Loucy (cell line): ENCODE results near the gene PSMD2.

Source experiments
- H2AFZ ChIP-seq: fragments of 200-600 bp; sonication (generic); 2 replicates; pipeline ENCODE4 v1.6.0; 2016; ENCODE audit warnings: antibody characterized with exemption, mild to moderate bottlenecking, low read length, moderate library complexity
- H3F3A ChIP-seq: fragments of 200-600 bp; 2 replicates; pipeline ENCODE4 v1.6.0; 2016; ENCODE audit warnings: antibody characterized with exemption, low read depth, mild to moderate bottlenecking
- H3K27me3 ChIP-seq: fragments of 200-600 bp; sonication (generic); 2 replicates; pipeline ENCODE4 v1.6.1; 2014; ENCODE audit warnings: low read length, mild to moderate bottlenecking; ENCODE audit not compliant: insufficient read depth, poor library complexity, severe bottlenecking
- H3K36me3 ChIP-seq: fragments of 200-600 bp; sonication (generic); 2 replicates; pipeline ENCODE4 v1.6.1; 2016; ENCODE audit warnings: low read length; ENCODE audit not compliant: insufficient read depth
- H3K4me1 ChIP-seq: fragments of 200-600 bp; sonication (generic); 2 replicates; pipeline ENCODE4 v1.5.1; 2014; ENCODE audit warnings: low read length, mild to moderate bottlenecking; ENCODE audit not compliant: insufficient read depth, poor library complexity, severe bottlenecking
- H3K4me2 ChIP-seq: fragments of 200-600 bp; sonication (generic); 2 replicates; pipeline ENCODE4 v1.6.0; 2014; ENCODE audit warnings: antibody characterized with exemption, low read length, low read depth, mild to moderate bottlenecking; ENCODE audit not compliant: poor library complexity, severe bottlenecking
- H3K4me3 ChIP-seq: fragments of 200-600 bp; sonication (generic); 2 replicates; pipeline ENCODE4 v1.5.1; 2014; ENCODE audit warnings: low read length, mild to moderate bottlenecking, mixed read lengths; ENCODE audit not compliant: poor library complexity, severe bottlenecking
- H3K79me2 ChIP-seq: fragments of 200-600 bp; sonication (generic); 2 replicates; pipeline ENCODE4 v1.6.1; 2014; ENCODE audit warnings: low read length; ENCODE audit not compliant: insufficient read depth
- H3K9ac ChIP-seq: fragments of 200-600 bp; sonication (generic); 2 replicates; pipeline ENCODE4 v1.6.0; 2014; ENCODE audit warnings: mild to moderate bottlenecking, low read depth, low read length, moderate library complexity; ENCODE audit not compliant: poor library complexity, severe bottlenecking
- H3K9me2 ChIP-seq: fragments of 200-600 bp; sonication (generic); replicated peaks from 2 replicates; pipeline ENCODE4 v1.6.1; 2016; ENCODE audit warnings: low read depth, low read length, mixed read lengths
- H3K9me3 ChIP-seq: fragments of 200-600 bp; sonication (generic); 2 replicates; pipeline ENCODE4 v1.6.1; 2014; ENCODE audit warnings: mild to moderate bottlenecking, antibody characterized with exemption, low read length, low read depth; ENCODE audit not compliant: insufficient read depth
- H4K20me1 ChIP-seq: fragments of 200-600 bp; sonication (generic); 2 replicates; pipeline ENCODE4 v1.6.0; 2014; ENCODE audit warnings: antibody characterized with exemption, low read length, mild to moderate bottlenecking; ENCODE audit not compliant: insufficient read depth, poor library complexity, severe bottlenecking
- EZH2phosphoT487 ChIP-seq: fragments of 200-600 bp; IDR thresholded peaks from 2 replicates; pipeline ENCODE4 v1.6.1; 2018; ENCODE audit warnings: antibody characterized with exemption, mild to moderate bottlenecking, moderate library complexity, borderline replicate concordance
- TF ChIP-seq, protein P1 (sequence below): fragments of 200-600 bp; sonication (generic); conservative IDR thresholded peaks from 2 replicates; pipeline ENCODE4 v1.5.1; 2014; ENCODE audit warnings: mild to moderate bottlenecking, antibody characterized with exemption, low read length

The PSMD2 gene

DNA sequence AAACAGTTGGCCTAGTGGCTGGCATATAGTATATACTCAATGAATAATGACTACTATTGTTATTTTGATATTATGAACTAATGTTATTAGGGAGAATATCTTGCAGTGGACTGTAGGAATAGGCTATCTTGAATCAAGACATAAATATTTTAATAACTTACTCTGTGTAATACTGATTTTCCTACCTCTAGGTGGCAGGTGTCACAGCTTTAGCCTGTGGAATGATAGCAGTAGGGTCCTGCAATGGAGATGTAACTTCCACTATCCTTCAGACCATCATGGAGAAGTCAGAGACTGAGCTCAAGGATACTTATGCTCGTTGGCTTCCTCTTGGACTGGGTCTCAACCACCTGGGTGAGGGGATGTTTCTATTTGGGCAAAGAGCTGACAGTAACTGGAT lies 6.5 kb downstream of the PSMD2 start:
- no peaks in the 10 kb centered on the region for H3F3A ChIP-seq
- H4K20me1 ChIP-seq, result peaks cover 4% of the 10 kb centered on the region
- H3K4me1 ChIP-seq, result peaks cover 10% of the 10 kb centered on the region

DNA sequence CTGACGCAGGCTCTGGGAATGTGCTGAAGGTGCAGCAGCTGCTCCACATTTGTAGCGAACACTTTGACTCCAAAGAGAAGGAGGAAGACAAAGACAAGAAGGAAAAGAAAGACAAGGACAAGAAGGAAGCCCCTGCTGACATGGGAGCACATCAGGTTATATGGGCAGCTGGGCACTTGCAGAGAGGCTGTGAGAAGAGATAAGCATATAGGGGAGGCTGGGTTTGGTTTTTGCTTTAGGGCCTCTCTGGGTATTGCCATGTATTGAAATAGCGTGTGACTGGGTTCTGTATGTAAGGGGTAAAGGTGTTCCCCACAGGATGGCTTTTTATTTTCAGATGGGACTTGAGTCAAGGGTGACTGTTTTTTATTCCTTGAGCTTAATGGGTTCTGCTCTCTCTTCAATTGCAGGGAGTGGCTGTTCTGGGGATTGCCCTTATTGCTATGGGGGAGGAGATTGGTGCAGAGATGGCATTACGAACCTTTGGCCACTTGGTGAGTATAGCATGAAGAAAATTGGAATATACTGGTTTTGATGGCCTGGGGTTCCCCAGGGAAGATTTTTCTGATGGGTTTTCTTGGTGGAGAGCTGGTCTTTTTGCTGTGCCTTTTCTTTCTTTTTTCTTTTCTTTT lies 7.4 kb downstream of the PSMD2 start:
- H3K4me2 ChIP-seq, result no peak overlapping the region
- no peak overlapping the region for H3K4me3 ChIP-seq
- no peaks in the 10 kb centered on the region for H3F3A ChIP-seq
- no peak for TF ChIP-seq EZH2phosphoT487
- TF ChIP-seq, protein P1, sequence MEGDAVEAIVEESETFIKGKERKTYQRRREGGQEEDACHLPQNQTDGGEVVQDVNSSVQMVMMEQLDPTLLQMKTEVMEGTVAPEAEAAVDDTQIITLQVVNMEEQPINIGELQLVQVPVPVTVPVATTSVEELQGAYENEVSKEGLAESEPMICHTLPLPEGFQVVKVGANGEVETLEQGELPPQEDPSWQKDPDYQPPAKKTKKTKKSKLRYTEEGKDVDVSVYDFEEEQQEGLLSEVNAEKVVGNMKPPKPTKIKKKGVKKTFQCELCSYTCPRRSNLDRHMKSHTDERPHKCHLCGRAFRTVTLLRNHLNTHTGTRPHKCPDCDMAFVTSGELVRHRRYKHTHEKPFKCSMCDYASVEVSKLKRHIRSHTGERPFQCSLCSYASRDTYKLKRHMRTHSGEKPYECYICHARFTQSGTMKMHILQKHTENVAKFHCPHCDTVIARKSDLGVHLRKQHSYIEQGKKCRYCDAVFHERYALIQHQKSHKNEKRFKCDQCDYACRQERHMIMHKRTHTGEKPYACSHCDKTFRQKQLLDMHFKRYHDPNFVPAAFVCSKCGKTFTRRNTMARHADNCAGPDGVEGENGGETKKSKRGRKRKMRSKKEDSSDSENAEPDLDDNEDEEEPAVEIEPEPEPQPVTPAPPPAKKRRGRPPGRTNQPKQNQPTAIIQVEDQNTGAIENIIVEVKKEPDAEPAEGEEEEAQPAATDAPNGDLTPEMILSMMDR, result no peak
- H3K27me3 ChIP-seq, result no peaks in the 10 kb centered on the region
- peaks cover 5% of the 10 kb centered on the region for H3K4me1 ChIP-seq
- H3K79me2 ChIP-seq, result peaks cover 24% of the 10 kb centered on the region; the same call in 1 of the 2 replicates
- no peaks in the 10 kb centered on the region for H4K20me1 ChIP-seq
- no peaks in the 10 kb centered on the region for H3K9me3 ChIP-seq
- no peak overlapping the region for H3K9ac ChIP-seq
- H2AFZ ChIP-seq, result no peak overlapping the region
- H3K36me3 ChIP-seq, result peaks cover 71% of the 10 kb centered on the region
- no peaks in the 10 kb centered on the region for H3K9me2 ChIP-seq

More for the DNA sequence above, 6.5 kb downstream of the PSMD2 start:
- Histone ChIP-seq H3K4me2 (no peak overlapping the region), H3K79me2 (peaks cover 33% of the 10 kb centered on the region), H3K9me3 (no peaks in the 10 kb centered on the region), H3K36me3 (peaks cover 74% of the 10 kb centered on the region), H2AFZ (no peak overlapping the region), H3K27me3 (no peaks in the 10 kb centered on the region), H3K4me3 (no peak overlapping the region), H3K9me2 (no peaks in the 10 kb centered on the region), H3K9ac (no peak overlapping the region)
- TF ChIP-seq, protein P1, result peak; percentile 55
- TF ChIP-seq EZH2phosphoT487, result no peak

DNA sequence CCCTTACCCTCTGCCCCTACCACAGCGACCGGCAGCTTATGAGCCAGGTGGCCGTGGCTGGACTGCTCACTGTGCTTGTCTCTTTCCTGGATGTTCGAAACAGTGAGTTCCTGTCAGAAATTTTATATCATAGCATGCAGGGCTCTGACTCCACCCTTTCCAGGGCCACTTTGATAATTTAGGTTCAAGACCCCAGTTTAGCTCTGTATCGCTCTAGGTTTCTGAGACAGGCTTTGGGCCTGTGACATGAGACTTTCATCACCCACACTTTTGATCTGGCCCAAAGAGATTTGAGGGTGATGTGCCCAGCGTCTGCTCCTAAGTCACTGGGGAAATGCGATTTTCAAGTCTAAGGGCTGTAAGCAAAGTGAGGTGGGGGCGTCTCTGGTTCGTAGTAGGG lies 8.9 kb downstream of the PSMD2 start:
- no peaks in the 10 kb centered on the region for H3K9me2 ChIP-seq

More for the DNA sequence above, 8.9 kb downstream of the PSMD2 start:
- Histone ChIP-seq H3K27me3 (no peaks in the 10 kb centered on the region), H3K9ac (no peak overlapping the region), H3K79me2 (peaks cover 11% of the 10 kb centered on the region; the same call in 1 of the 2 replicates), H3F3A (no peaks in the 10 kb centered on the region), H3K9me3 (no peaks in the 10 kb centered on the region), H3K4me3 (no peak overlapping the region), H2AFZ (no peak overlapping the region), H3K4me1 (no peaks in the 10 kb centered on the region), H3K36me3 (peaks cover 56% of the 10 kb centered on the region), H3K4me2 (no peak overlapping the region), H4K20me1 (no peaks in the 10 kb centered on the region)
- TF ChIP-seq EZH2phosphoT487, result no peak
- TF ChIP-seq, protein P1, result no peak
